Naive thymus-derived CD4-positive, alpha-beta T cell (primary cell): ENCODE data around the gene DDO. TPM values are rescaled to one million over a fixed set of nuclear protein-coding genes. Genes with fewer than 3 reads are reported as not detected.

ENCODE experiments used
- ATAC-seq: fragments of 150-1000 bp; cut with Tn5 transposase; 2 replicates; pipeline ENCODE4 v1.10.0; 2021; ENCODE audit warnings: mild to moderate bottlenecking, moderate library complexity
- CTCF ChIA-PET: fragments of 350-600 bp; sonication (Branson Sonifier 250); formaldehyde crosslinking; loops from one replicate; lab custom pipeline; 2021; ENCODE audit warnings: antibody characterized with exemption; lab: Charles Lee
- POLR2A ChIA-PET: fragments of 350-600 bp; sonication (Branson Sonifier 250); formaldehyde crosslinking; loops from one replicate; lab custom pipeline; 2021; ENCODE audit warnings: antibody characterized with exemption, inconsistent platforms; lab: Charles Lee
- DNase-seq, 9 donors: peaks; one replicate each; pipeline versions ENCODE4 v3.0.0 to v3.0.0-alpha.2; 2020 to 2022; ENCODE audit warnings: mixed read lengths in 1 of 9
- H3K27ac ChIP-seq: one replicate; pipeline ENCODE4 v1.7.0; 2013; ENCODE audit warnings: mild to moderate bottlenecking, low read depth, low read length, moderate library complexity
- H3K27me3 ChIP-seq, 2 donors: one replicate each; pipeline ENCODE4 v1.7.0; 2013; ENCODE audit warnings: low read length in 2 of 2, mild to moderate bottlenecking in 2 of 2, moderate library complexity in 2 of 2; ENCODE audit not compliant: control insufficient read depth in 2 of 2, insufficient read depth in 2 of 2
- H3K36me3 ChIP-seq, 3 experiments: 1 replicate in 2 of 3; 2 replicates in 1 of 3; pipeline ENCODE4 v1.7.0; 2013; ENCODE audit warnings: low read length in 3 of 3, mild to moderate bottlenecking in 3 of 3, moderate library complexity in 1 of 3; ENCODE audit not compliant: insufficient read depth in 3 of 3, control insufficient read depth in 2 of 3
- H3K4me1 ChIP-seq, 2 donors: one replicate each; pipeline ENCODE4 v1.7.0; 2013; ENCODE audit warnings: low read length in 2 of 2, mild to moderate bottlenecking in 2 of 2, moderate library complexity in 1 of 2; ENCODE audit not compliant: control insufficient read depth in 2 of 2, insufficient read depth in 2 of 2
- H3K4me3 ChIP-seq: 2 replicates; pipeline ENCODE4 v1.7.0; 2013; ENCODE audit warnings: mild to moderate bottlenecking, low read length
- H3K9me3 ChIP-seq, 3 experiments: 1 replicate in 2 of 3; 2 replicates in 1 of 3; pipeline ENCODE4 v1.7.0; 2013; ENCODE audit warnings: low read length in 3 of 3; ENCODE audit not compliant: control insufficient read depth in 2 of 3
- H3K27ac Mint-ChIP-seq, 9 donors: one replicate each; pipeline ENCODE4 v1.8.0; 2020 to 2022; ENCODE audit warnings: mixed read lengths in 9 of 9, mild to moderate bottlenecking in 8 of 9, moderate library complexity in 5 of 9, inconsistent platforms in 2 of 9
- H3K27me3 Mint-ChIP-seq, 5 donors: one replicate each; pipeline ENCODE4 v1.8.0; 2021 to 2022; ENCODE audit warnings: mixed read lengths in 5 of 5, mild to moderate bottlenecking in 1 of 5
- H3K36me3 Mint-ChIP-seq, 5 donors: one replicate each; pipeline ENCODE4 v1.8.0; 2020 to 2022; ENCODE audit warnings: mixed read lengths in 5 of 5, mild to moderate bottlenecking in 3 of 5, inconsistent platforms in 1 of 5
- H3K4me1 Mint-ChIP-seq, 7 donors: one replicate each; pipeline ENCODE4 v1.8.0; 2020 to 2022; ENCODE audit warnings: mixed read lengths in 7 of 7, mild to moderate bottlenecking in 3 of 7, inconsistent platforms in 1 of 7
- H3K4me3 Mint-ChIP-seq, 10 donors: one replicate each; pipeline ENCODE4 v1.8.0; 2020 to 2022; ENCODE audit warnings: mild to moderate bottlenecking in 10 of 10, mixed read lengths in 10 of 10, moderate library complexity in 6 of 10, inconsistent platforms in 2 of 10
- H3K9me3 Mint-ChIP-seq, 11 donors: one replicate each; pipeline ENCODE4 v1.8.0; 2020 to 2022; ENCODE audit warnings: mixed read lengths in 11 of 11, mild to moderate bottlenecking in 4 of 11, inconsistent platforms in 1 of 11, moderate library complexity in 1 of 11
- intact Hi-C, 2 donors: fragments of 100-400 bp; cut with micrococcal nuclease; formaldehyde crosslinking; loops; one replicate each; pipeline ENCODE4 v1.15.1; 2023
- polyA plus RNA-seq, 2 donors: library from polyadenylated mRNA; unstranded; fragments of 300-500 nt; fragmentation: Illumina TruSeq; gene quantifications; one replicate each; pipeline ENCODE4 v1.2.3, GENCODE V29; 2021
- total RNA-seq, 6 experiments: library from RNA in 5 of 6; stranded (reverse) in 5 of 6; gene quantifications; 1 replicate in 5 of 6; 2 replicates in 1 of 6; pipeline ENCODE4 v1.2.3 and lab custom pipeline; 2021 to 2026

Gene DDO
- total and polyA plus RNA-seq, 7 experiments from 2014 or later = 0.47 TPM; not detected in 6

- ChIA-PET CTCF (no interaction called here), POLR2A (no interaction called here)
- peaks cover 0 to 4% of the 10 kb centered on the region in 2 donors for H3K27me3 ChIP-seq
- no peak overlapping the region for H3K27ac Mint-ChIP-seq
- H3K4me1 Mint-ChIP-seq = no peaks in the 10 kb centered on the region
- peaks cover 0 to 10% (median 0%) of the 10 kb centered on the region in 3 experiments for H3K9me3 ChIP-seq
- intact Hi-C loops = no loop called here
- no peak for ATAC-seq
- peaks cover 13 to 34% (median 26%) of the 10 kb centered on the region in 5 donors for H3K27me3 Mint-ChIP-seq
- DNase-seq = no peak
- H3K4me3 ChIP-seq = no peak overlapping the region
- H3K4me1 ChIP-seq = no peaks in the 10 kb centered on the region
- no peak overlapping the region for H3K4me3 Mint-ChIP-seq
- no peak overlapping the region for H3K27ac ChIP-seq
- peaks cover 0 to 17% (median 7%) of the 10 kb centered on the region in 11 donors for H3K9me3 Mint-ChIP-seq
- no peaks in the 10 kb centered on the region for H3K36me3 ChIP-seq
- peaks cover 0 to 8% (median 0%) of the 10 kb centered on the region in 5 donors for H3K36me3 Mint-ChIP-seq
Observed at GRCh38 chr6:110456694-110457093, 41.3 kb upstream of the DDO start.

GRCh38 chr6:110449541-110449895 is 34.1 kb upstream of the DDO start:
- Mint-ChIP-seq H3K36me3 (no peaks in the 10 kb centered on the region), H3K4me1 (peaks cover 0 to 3% (median 0%) of the 10 kb centered on the region in 7 donors), H3K9me3 (peaks cover 0 to 2% (median 0%) of the 10 kb centered on the region in 11 donors), H3K27ac (no peak overlapping the region), H3K4me3 (no peak overlapping the region), H3K27me3 (peaks cover 9 to 27% (median 18%) of the 10 kb centered on the region in 5 donors)
- no peak overlapping the region for H3K4me3 ChIP-seq
- POLR2A ChIA-PET = no interaction called here
- CTCF ChIA-PET = no interaction called here
- ATAC-seq (no peak), DNase-seq (no peak)
- no peak overlapping the region for H3K27ac ChIP-seq
- H3K4me1 ChIP-seq = no peaks in the 10 kb centered on the region
- H3K36me3 ChIP-seq = no peaks in the 10 kb centered on the region
- H3K9me3 ChIP-seq = no peaks in the 10 kb centered on the region
- intact Hi-C loops = no loop called here
- H3K27me3 ChIP-seq = peaks cover 0 to 4% of the 10 kb centered on the region in 2 donors

GRCh38 chr6:110448846-110449540 is 33.6 kb upstream of the DDO start:
- Histone ChIP-seq H3K36me3 (no peaks in the 10 kb centered on the region), H3K27me3 (peaks cover 0 to 4% of the 10 kb centered on the region in 2 donors), H3K4me1 (no peaks in the 10 kb centered on the region), H3K9me3 (no peaks in the 10 kb centered on the region), H3K4me3 (no peak overlapping the region), H3K27ac (no peak overlapping the region)
- H3K4me3 Mint-ChIP-seq = no peak overlapping the region
- ChIA-PET POLR2A (no interaction called here), CTCF (no interaction called here)
- H3K27me3 Mint-ChIP-seq = peaks cover 9 to 27% (median 18%) of the 10 kb centered on the region in 5 donors
- H3K9me3 Mint-ChIP-seq = peaks cover 0 to 2% (median 0%) of the 10 kb centered on the region in 11 donors
- H3K36me3 Mint-ChIP-seq = no peaks in the 10 kb centered on the region
- intact Hi-C loops = no loop called here
- DNase-seq (no peak), ATAC-seq (no peak)
- no peak overlapping the region for H3K27ac Mint-ChIP-seq
- peaks cover 0 to 3% (median 0%) of the 10 kb centered on the region in 7 donors for H3K4me1 Mint-ChIP-seq

GRCh38 chr6:110447761-110448160 is 32.4 kb upstream of the DDO start:
- Histone ChIP-seq H3K36me3 (no peaks in the 10 kb centered on the region), H3K9me3 (no peaks in the 10 kb centered on the region), H3K4me3 (no peak overlapping the region), H3K27ac (no peak overlapping the region), H3K4me1 (no peaks in the 10 kb centered on the region), H3K27me3 (peaks cover 0 to 2% of the 10 kb centered on the region in 2 donors)
- DNase-seq (no peak), ATAC-seq (no peak)
- H3K4me3 Mint-ChIP-seq = no peak overlapping the region
- no peaks in the 10 kb centered on the region for H3K36me3 Mint-ChIP-seq
- POLR2A ChIA-PET = no interaction called here
- intact Hi-C loops = no loop called here
- peaks cover 0 to 2% (median 0%) of the 10 kb centered on the region in 11 donors for H3K9me3 Mint-ChIP-seq
- H3K27ac Mint-ChIP-seq = no peak overlapping the region
- H3K27me3 Mint-ChIP-seq = peaks cover 9 to 24% (median 12%) of the 10 kb centered on the region in 5 donors
- peaks cover 0 to 3% (median 0%) of the 10 kb centered on the region in 7 donors for H3K4me1 Mint-ChIP-seq
- CTCF ChIA-PET = no interaction called here

GRCh38 chr6:110446405-110446804 is 31.0 kb upstream of the DDO start:
- no peak overlapping the region for H3K4me3 ChIP-seq
- H3K4me3 Mint-ChIP-seq = no peak overlapping the region
- H3K36me3 Mint-ChIP-seq = no peaks in the 10 kb centered on the region
- CTCF ChIA-PET = no interaction called here
- H3K4me1 ChIP-seq = no peaks in the 10 kb centered on the region
- no peaks in the 10 kb centered on the region for H3K27me3 ChIP-seq
- H3K36me3 ChIP-seq = no peaks in the 10 kb centered on the region
- intact Hi-C loops = no loop called here
- H3K9me3 ChIP-seq = no peaks in the 10 kb centered on the region
- H3K4me1 Mint-ChIP-seq = peaks cover 0 to 3% (median 0%) of the 10 kb centered on the region in 7 donors
- ATAC-seq (no peak), DNase-seq (no peak)
- no peak overlapping the region for H3K27ac Mint-ChIP-seq
- POLR2A ChIA-PET = no interaction called here
- peaks cover under 1 to 19% (median 8%) of the 10 kb centered on the region in 5 donors for H3K27me3 Mint-ChIP-seq
- no peak overlapping the region for H3K27ac ChIP-seq
- no peaks in the 10 kb centered on the region for H3K9me3 Mint-ChIP-seq

- no peaks in the 10 kb centered on the region for H3K4me1 Mint-ChIP-seq
- CTCF ChIA-PET = no interaction called here
- H3K27ac Mint-ChIP-seq = no peak overlapping the region
Observed at GRCh38 chr6:110440026-110440425, 24.7 kb upstream of the DDO start.

GRCh38 chr6:110439356-110439755 is 24.0 kb upstream of the DDO start:
- intact Hi-C loops = no loop called here
- Histone ChIP-seq H3K9me3 (no peaks in the 10 kb centered on the region), H3K27me3 (no peaks in the 10 kb centered on the region), H3K4me3 (no peak overlapping the region), H3K27ac (no peak overlapping the region), H3K4me1 (no peaks in the 10 kb centered on the region), H3K36me3 (no peaks in the 10 kb centered on the region)
- H3K27ac Mint-ChIP-seq = no peak overlapping the region
- ATAC-seq (no peak), DNase-seq (no peak)
- H3K4me1 Mint-ChIP-seq = no peaks in the 10 kb centered on the region
- H3K4me3 Mint-ChIP-seq = no peak overlapping the region
- H3K36me3 Mint-ChIP-seq = no peaks in the 10 kb centered on the region
- POLR2A ChIA-PET = no interaction called here
- CTCF ChIA-PET = no interaction called here
- peaks cover 4 to 31% (median 14%) of the 10 kb centered on the region in 5 donors for H3K27me3 Mint-ChIP-seq
- peaks cover 0 to 4% (median 0%) of the 10 kb centered on the region in 11 donors for H3K9me3 Mint-ChIP-seq

More at GRCh38 chr6:110440026-110440425, 24.7 kb upstream of the DDO start:
- H3K4me1 ChIP-seq = no peaks in the 10 kb centered on the region
- H3K27me3 ChIP-seq = no peaks in the 10 kb centered on the region
- no peaks in the 10 kb centered on the region for H3K36me3 ChIP-seq
- no peak for DNase-seq
- no peaks in the 10 kb centered on the region for H3K9me3 ChIP-seq
- POLR2A ChIA-PET = no interaction called here
- ATAC-seq = no peak
- intact Hi-C loops = no loop called here
- Mint-ChIP-seq H3K27me3 (peaks cover 4 to 34% (median 16%) of the 10 kb centered on the region in 5 donors), H3K36me3 (no peaks in the 10 kb centered on the region), H3K4me3 (no peak overlapping the region), H3K9me3 (peaks cover 0 to 3% (median 0%) of the 10 kb centered on the region in 11 donors)
- H3K27ac ChIP-seq = no peak overlapping the region
- H3K4me3 ChIP-seq = no peak overlapping the region
